Activated naive CD4-positive, alpha-beta T cell treated with anti-CD3 and anti-CD28 coated beads, Interleukin-2, amount 50 U/mL, for 24 hours (primary cell): Measurements from ENCODE around the gene SEC16A.

Experiments
- H3K27ac Mint-ChIP-seq: one replicate; pipeline ENCODE4 v1.8.0; 2021; ENCODE audit warnings: mild to moderate bottlenecking, mixed read lengths
- H3K27me3 Mint-ChIP-seq: one replicate; pipeline ENCODE4 v1.8.0; 2021; ENCODE audit warnings: mixed read lengths
- H3K36me3 Mint-ChIP-seq: one replicate; pipeline ENCODE4 v1.8.0; 2021; ENCODE audit warnings: mixed read lengths
- H3K4me1 Mint-ChIP-seq: one replicate; pipeline ENCODE4 v1.8.0; 2021; ENCODE audit warnings: mixed read lengths
- H3K4me3 Mint-ChIP-seq: one replicate; pipeline ENCODE4 v1.8.0; 2021; ENCODE audit warnings: mild to moderate bottlenecking, mixed read lengths
- H3K9me3 Mint-ChIP-seq: one replicate; pipeline ENCODE4 v1.8.0; 2021; ENCODE audit warnings: mixed read lengths

Gene SEC16A

GRCh38 chr9:136482793-136483588 lies at the start of gene SEC16A:
SEC16A (minus strand) TSS chr9:136483040; CDS start chr9:136477615, 5,425 bp downstream.
- Mint-ChIP-seq H3K4me3 (peak within 1 kb of the TSS; percentile 96), H3K9me3 (no peaks in the 10 kb centered on the region), H3K27ac (peak within 1 kb of the TSS; percentile 99), H3K36me3 (peaks cover 3% of the 10 kb centered on the region), H3K27me3 (no peaks in the 10 kb centered on the region), H3K4me1 (peaks cover 36% of the 10 kb centered on the region)

GRCh38 chr9:136531904-136532798 lies 49.3 kb upstream of the SEC16A start:
- Mint-ChIP-seq H3K27me3 (no peaks in the 10 kb centered on the region), H3K36me3 (peaks cover 1% of the 10 kb centered on the region), H3K4me1 (peaks cover 48% of the 10 kb centered on the region), H3K9me3 (no peaks in the 10 kb centered on the region), H3K27ac (peak overlapping the region; percentile 90), H3K4me3 (peak overlapping the region; percentile 79)

- peaks cover 1% of the 10 kb centered on the region for H3K36me3 Mint-ChIP-seq
- peaks cover 44% of the 10 kb centered on the region for H3K4me1 Mint-ChIP-seq
- H3K9me3 Mint-ChIP-seq: no peaks in the 10 kb centered on the region
- no peaks in the 10 kb centered on the region for H3K27me3 Mint-ChIP-seq
- peak overlapping the region; percentile 55 for H3K4me3 Mint-ChIP-seq
- peak overlapping the region; percentile 30 for H3K27ac Mint-ChIP-seq
These were observed 48.5 kb upstream of the SEC16A start for GRCh38 chr9:136531186-136531903.

GRCh38 chr9:136530461-136531089 lies 47.7 kb upstream of the SEC16A start:
- Mint-ChIP-seq H3K4me1 (peaks cover 44% of the 10 kb centered on the region), H3K36me3 (peaks cover 1% of the 10 kb centered on the region), H3K27ac (peak overlapping the region; percentile 18), H3K9me3 (no peaks in the 10 kb centered on the region), H3K27me3 (no peaks in the 10 kb centered on the region), H3K4me3 (no peak overlapping the region)

GRCh38 chr9:136529516-136530460 lies 46.9 kb upstream of the SEC16A start:
- no peaks in the 10 kb centered on the region for H3K27me3 Mint-ChIP-seq
- peak overlapping the region; percentile 70 for H3K27ac Mint-ChIP-seq
- peaks cover 44% of the 10 kb centered on the region for H3K4me1 Mint-ChIP-seq
- peaks cover 1% of the 10 kb centered on the region for H3K36me3 Mint-ChIP-seq
- no peaks in the 10 kb centered on the region for H3K9me3 Mint-ChIP-seq
- H3K4me3 Mint-ChIP-seq: no peak overlapping the region

- Mint-ChIP-seq H3K27ac (peak overlapping the region; percentile 74), H3K27me3 (no peaks in the 10 kb centered on the region), H3K4me3 (no peak overlapping the region), H3K4me1 (peaks cover 37% of the 10 kb centered on the region), H3K36me3 (no peaks in the 10 kb centered on the region), H3K9me3 (no peaks in the 10 kb centered on the region)
These were observed 46.0 kb upstream of the SEC16A start for GRCh38 chr9:136528716-136529341.

GRCh38 chr9:136527721-136528710 lies 45.2 kb upstream of the SEC16A start:
- no peak overlapping the region for H3K4me3 Mint-ChIP-seq
- H3K27me3 Mint-ChIP-seq: no peaks in the 10 kb centered on the region
- H3K9me3 Mint-ChIP-seq: no peaks in the 10 kb centered on the region
- H3K27ac Mint-ChIP-seq: peak overlapping the region; percentile 51
- no peaks in the 10 kb centered on the region for H3K36me3 Mint-ChIP-seq
- peaks cover 29% of the 10 kb centered on the region for H3K4me1 Mint-ChIP-seq

- no peak overlapping the region for H3K4me3 Mint-ChIP-seq
- H3K27me3 Mint-ChIP-seq: no peaks in the 10 kb centered on the region
- H3K4me1 Mint-ChIP-seq: peaks cover 22% of the 10 kb centered on the region
- H3K27ac Mint-ChIP-seq: no peak overlapping the region
- H3K9me3 Mint-ChIP-seq: no peaks in the 10 kb centered on the region
- no peaks in the 10 kb centered on the region for H3K36me3 Mint-ChIP-seq
These were observed 44.3 kb upstream of the SEC16A start for GRCh38 chr9:136527131-136527530.

GRCh38 chr9:136526625-136527066 lies 43.8 kb upstream of the SEC16A start:
- no peak overlapping the region for H3K4me3 Mint-ChIP-seq

GRCh38 chr9:136525841-136526499 lies 43.1 kb upstream of the SEC16A start:
- Mint-ChIP-seq H3K4me3 (no peak overlapping the region), H3K4me1 (peaks cover 13% of the 10 kb centered on the region), H3K36me3 (no peaks in the 10 kb centered on the region), H3K27me3 (no peaks in the 10 kb centered on the region), H3K9me3 (no peaks in the 10 kb centered on the region), H3K27ac (no peak overlapping the region)

More at GRCh38 chr9:136526625-136527066, 43.8 kb upstream of the SEC16A start:
- no peaks in the 10 kb centered on the region for H3K9me3 Mint-ChIP-seq
- no peaks in the 10 kb centered on the region for H3K27me3 Mint-ChIP-seq
- H3K4me1 Mint-ChIP-seq: peaks cover 17% of the 10 kb centered on the region
- no peaks in the 10 kb centered on the region for H3K36me3 Mint-ChIP-seq
- H3K27ac Mint-ChIP-seq: no peak overlapping the region

- Mint-ChIP-seq H3K4me3 (no peak overlapping the region), H3K9me3 (no peaks in the 10 kb centered on the region), H3K4me1 (peaks cover 7% of the 10 kb centered on the region), H3K27ac (no peak overlapping the region), H3K36me3 (no peaks in the 10 kb centered on the region), H3K27me3 (no peaks in the 10 kb centered on the region)
These were observed 42.4 kb upstream of the SEC16A start for GRCh38 chr9:136525207-136525606.

GRCh38 chr9:136522314-136523237 lies 39.7 kb upstream of the SEC16A start:
- Mint-ChIP-seq H3K9me3 (no peaks in the 10 kb centered on the region), H3K4me1 (no peaks in the 10 kb centered on the region), H3K27me3 (no peaks in the 10 kb centered on the region), H3K36me3 (no peaks in the 10 kb centered on the region), H3K4me3 (no peak overlapping the region), H3K27ac (no peak overlapping the region)
